Measurements from ENCODE around the gene ATG2A. TPM values are rescaled to one million over a fixed set of nuclear protein-coding genes. Genes with fewer than 3 reads are reported as not detected.

ATG2A gene
- total RNA-seq, 1 donor = 25.7 TPM

DNA sequence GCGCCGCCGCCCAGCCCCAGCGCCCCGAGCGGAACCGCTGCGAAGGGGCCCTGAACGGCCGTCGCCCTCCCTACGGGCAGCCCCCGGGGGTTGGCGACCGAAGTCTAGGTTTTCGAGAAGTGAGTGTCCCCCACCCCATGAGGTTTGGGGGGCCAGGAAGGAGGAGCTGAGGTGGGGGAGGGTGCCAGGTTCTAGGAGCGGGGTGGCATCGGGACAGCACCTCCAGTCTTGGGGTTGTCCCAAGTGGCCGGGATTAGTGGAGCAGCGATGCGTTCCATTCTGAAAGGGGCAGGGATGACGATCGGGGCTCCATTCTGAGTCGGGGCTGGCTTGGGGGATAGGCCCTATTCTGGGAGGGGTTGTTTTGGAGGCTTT lies 7.9 kb upstream of the ATG2A start:
- Histone ChIP-seq H3K4me1 (ENCODE audit: insufficient read depth, low read length) (peaks cover 9% of the 10 kb centered on the region), H3K27me3 (ENCODE audit: insufficient read depth, low read length) (no peaks in the 10 kb centered on the region), H3K4me2 (ENCODE audit: insufficient read depth, low read length) (peak overlapping the region; percentile 96), H3K36me3 (ENCODE audit: insufficient read depth, low read length) (peaks cover 10% of the 10 kb centered on the region), H3K4me3 (ENCODE audit: insufficient read depth, low read length) (peak overlapping the region; percentile 97), H3K27ac (ENCODE audit: low read depth, low read length) (peak overlapping the region; percentile 79), H3K79me2 (ENCODE audit: insufficient read depth, low read length) (peaks cover 20% of the 10 kb centered on the region), H3K9me3 (ENCODE audit: low read depth, low read length) (no peaks in the 10 kb centered on the region), H2AFZ (ENCODE audit: low read length) (peak overlapping the region; percentile 99), H4K20me1 (ENCODE audit: insufficient read depth, low read length) (no peaks in the 10 kb centered on the region)
- peak; percentile 94 for DNase-seq (ENCODE audit: insufficient read length, low spot score, missing footprints)
- TF ChIP-seq, protein P1, sequence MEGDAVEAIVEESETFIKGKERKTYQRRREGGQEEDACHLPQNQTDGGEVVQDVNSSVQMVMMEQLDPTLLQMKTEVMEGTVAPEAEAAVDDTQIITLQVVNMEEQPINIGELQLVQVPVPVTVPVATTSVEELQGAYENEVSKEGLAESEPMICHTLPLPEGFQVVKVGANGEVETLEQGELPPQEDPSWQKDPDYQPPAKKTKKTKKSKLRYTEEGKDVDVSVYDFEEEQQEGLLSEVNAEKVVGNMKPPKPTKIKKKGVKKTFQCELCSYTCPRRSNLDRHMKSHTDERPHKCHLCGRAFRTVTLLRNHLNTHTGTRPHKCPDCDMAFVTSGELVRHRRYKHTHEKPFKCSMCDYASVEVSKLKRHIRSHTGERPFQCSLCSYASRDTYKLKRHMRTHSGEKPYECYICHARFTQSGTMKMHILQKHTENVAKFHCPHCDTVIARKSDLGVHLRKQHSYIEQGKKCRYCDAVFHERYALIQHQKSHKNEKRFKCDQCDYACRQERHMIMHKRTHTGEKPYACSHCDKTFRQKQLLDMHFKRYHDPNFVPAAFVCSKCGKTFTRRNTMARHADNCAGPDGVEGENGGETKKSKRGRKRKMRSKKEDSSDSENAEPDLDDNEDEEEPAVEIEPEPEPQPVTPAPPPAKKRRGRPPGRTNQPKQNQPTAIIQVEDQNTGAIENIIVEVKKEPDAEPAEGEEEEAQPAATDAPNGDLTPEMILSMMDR (IDR thresholded peaks at IDR 0.05; ENCODE audit: extremely low read depth, low read depth, low read length) = no peak

DNA sequence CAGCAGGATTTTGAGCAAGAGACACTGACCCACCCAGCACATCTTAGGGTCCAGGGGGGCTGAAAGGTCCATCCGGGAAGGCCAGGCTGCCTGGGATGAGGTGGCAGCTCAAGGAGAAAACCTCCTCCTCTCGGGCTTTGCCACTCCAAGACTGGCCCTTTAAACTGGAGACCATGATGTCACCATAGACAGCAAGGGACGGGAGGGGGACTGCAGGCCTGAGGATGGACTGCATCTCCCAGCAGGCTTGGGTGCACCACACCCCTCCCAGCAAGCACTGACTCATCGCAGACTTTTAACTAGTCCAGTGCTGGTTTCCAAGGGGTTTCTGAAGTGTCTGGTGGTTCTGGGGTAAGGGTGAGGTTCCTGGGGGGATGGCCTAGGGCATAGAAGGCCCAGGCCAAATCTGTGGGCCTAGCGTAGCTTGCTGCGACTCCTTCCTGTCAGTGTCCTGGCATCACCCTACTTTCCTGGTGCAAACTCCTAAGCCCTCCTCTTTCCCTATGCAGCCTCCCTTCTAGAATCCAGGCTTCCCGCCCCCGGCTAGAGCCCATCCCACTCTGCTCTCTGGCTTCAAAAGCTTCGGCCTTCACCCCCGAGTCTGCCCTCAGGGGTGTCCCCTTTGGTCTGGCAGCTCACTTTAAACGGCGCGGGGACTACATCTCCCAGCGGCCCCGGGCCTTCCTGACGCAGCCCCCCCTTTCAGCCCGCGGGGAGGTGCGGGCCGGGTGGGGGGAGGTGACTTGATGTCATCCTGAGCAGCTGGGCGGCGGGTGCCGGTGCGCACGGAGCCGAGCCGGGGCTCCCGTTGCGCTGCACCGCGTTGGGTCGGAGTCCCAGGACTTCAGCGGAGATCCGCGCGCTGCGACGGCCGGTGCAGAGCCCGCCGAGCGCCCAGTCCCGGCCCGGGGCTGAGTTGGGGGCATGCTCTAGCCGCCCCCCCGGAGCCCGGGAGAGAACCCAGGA lies 7.2 kb upstream of the ATG2A start, which contains the start of gene PPP2R5B:
PPP2R5B (plus strand) TSS at position 746 of the 966 bp plus-strand sequence. CDS start 1,046 bp downstream, outside the sequence.
- Histone ChIP-seq H3K36me3 (ENCODE audit: insufficient read depth, low read length) (peaks cover 9% of the 10 kb centered on the region), H3K4me3 (ENCODE audit: insufficient read depth, low read length) (peak within 1 kb of the TSS; percentile 97), H3K4me2 (ENCODE audit: insufficient read depth, low read length) (peak within 1 kb of the TSS; percentile 96), H3K9me3 (ENCODE audit: low read depth, low read length) (no peaks in the 10 kb centered on the region), H4K20me1 (ENCODE audit: insufficient read depth, low read length) (no peaks in the 10 kb centered on the region), H3K4me1 (ENCODE audit: insufficient read depth, low read length) (peaks cover 9% of the 10 kb centered on the region), H2AFZ (ENCODE audit: low read length) (peak within 1 kb of the TSS; percentile 99), H3K27me3 (ENCODE audit: insufficient read depth, low read length) (no peaks in the 10 kb centered on the region), H3K27ac (ENCODE audit: low read depth, low read length) (peak within 1 kb of the TSS; percentile 79), H3K79me2 (ENCODE audit: insufficient read depth, low read length) (peaks cover 20% of the 10 kb centered on the region)
- TF ChIP-seq, protein P1 (IDR thresholded peaks at IDR 0.05; ENCODE audit: extremely low read depth, low read depth, low read length) = no peak
- DNase-seq (ENCODE audit: insufficient read length, low spot score, missing footprints) = peak; percentile 100

- H3K4me3 ChIP-seq (ENCODE audit: insufficient read depth, low read length) = no peak overlapping the region
- H3K4me1 ChIP-seq (ENCODE audit: insufficient read depth, low read length) = peaks cover 11% of the 10 kb centered on the region
- H3K36me3 ChIP-seq (ENCODE audit: insufficient read depth, low read length) = peaks cover 4% of the 10 kb centered on the region
- no peaks in the 10 kb centered on the region for H4K20me1 ChIP-seq (ENCODE audit: insufficient read depth, low read length)
- H3K4me2 ChIP-seq (ENCODE audit: insufficient read depth, low read length) = no peak overlapping the region
- DNase-seq (ENCODE audit: insufficient read length, low spot score, missing footprints) = no peak
- TF ChIP-seq, protein P1 (IDR thresholded peaks at IDR 0.05; ENCODE audit: extremely low read depth, low read depth, low read length) = no peak
- H3K79me2 ChIP-seq (ENCODE audit: insufficient read depth, low read length) = peaks cover 20% of the 10 kb centered on the region
- no peaks in the 10 kb centered on the region for H3K9me3 ChIP-seq (ENCODE audit: low read depth, low read length)
- H3K27ac ChIP-seq (ENCODE audit: low read depth, low read length) = peak overlapping the region; percentile 79
- H3K27me3 ChIP-seq (ENCODE audit: insufficient read depth, low read length) = no peaks in the 10 kb centered on the region
- peak overlapping the region; percentile 99 for H2AFZ ChIP-seq (ENCODE audit: low read length)
These were observed 6.2 kb upstream of the ATG2A start for GRCh38 chr11:64923151-64923661.

- Histone ChIP-seq H3K4me3 (ENCODE audit: insufficient read depth, low read length) (no peak overlapping the region), H3K79me2 (ENCODE audit: insufficient read depth, low read length) (peaks cover 22% of the 10 kb centered on the region), H3K36me3 (ENCODE audit: insufficient read depth, low read length) (no peaks in the 10 kb centered on the region), H3K27ac (ENCODE audit: low read depth, low read length) (no peak overlapping the region), H3K4me2 (ENCODE audit: insufficient read depth, low read length) (no peak overlapping the region), H3K9me3 (ENCODE audit: low read depth, low read length) (no peaks in the 10 kb centered on the region), H3K4me1 (ENCODE audit: insufficient read depth, low read length) (peaks cover 23% of the 10 kb centered on the region), H3K27me3 (ENCODE audit: insufficient read depth, low read length) (no peaks in the 10 kb centered on the region), H4K20me1 (ENCODE audit: insufficient read depth, low read length) (no peaks in the 10 kb centered on the region), H2AFZ (ENCODE audit: low read length) (no peak overlapping the region)
- no peak for DNase-seq (ENCODE audit: insufficient read length, low spot score, missing footprints)
- TF ChIP-seq, protein P1 (IDR thresholded peaks at IDR 0.05; ENCODE audit: extremely low read depth, low read depth, low read length) = no peak
These were observed 4.4 kb upstream of the ATG2A start for GRCh38 chr11:64921384-64921783.
